HEK293 (cell line): ENCODE measurements around the gene MORN1.

Experiments
- CTCF ChIA-PET: fragments of 350-600 bp; formaldehyde crosslinking; extraction: SDS; loops from one replicate; lab custom pipeline; 2021; ENCODE audit warnings: antibody characterized with exemption; lab: Yijun Ruan, JAX
- POLR2A ChIA-PET: fragments of 300-600 bp; formaldehyde crosslinking; extraction: SDS; loops from one replicate; lab custom pipeline; 2020; ENCODE audit warnings: antibody characterized with exemption, inconsistent platforms; lab: Yijun Ruan, JAX
- H3K27ac ChIP-seq: fragments of 200-500 bp; sonication (Bioruptor generic); 2 replicates; pipeline ENCODE4 v1.5.1; 2014; ENCODE audit warnings: low read depth, low read length, control low read depth, inconsistent platforms; ENCODE audit errors: extremely low read depth
- H3K36me3 ChIP-seq, 2 experiments: fragments of 200-500 bp in 1 of 2; sonication (Bioruptor generic) in 1 of 2; 1 replicate in 1 of 2; 2 replicates in 1 of 2; pipeline ENCODE4 v1.5.1; 2014 to 2017; ENCODE audit warnings: inconsistent platforms in 2 of 2, low read length in 2 of 2; ENCODE audit not compliant: control insufficient read depth in 2 of 2, insufficient read depth in 1 of 2
- H3K4me1 ChIP-seq: fragments of 200-500 bp; sonication (Bioruptor generic); 2 replicates; pipeline ENCODE4 v1.5.1; 2014; ENCODE audit warnings: mild to moderate bottlenecking, low read length, inconsistent platforms; ENCODE audit not compliant: control insufficient read depth, insufficient read depth
- H3K4me3 ChIP-seq: 2 replicates; pipeline ENCODE4 v1.5.1; 2011; ENCODE audit warnings: low read depth, mild to moderate bottlenecking, control low read depth, low read length, moderate library complexity
- H3K9me3 ChIP-seq: fragments of 200-500 bp; sonication (Bioruptor generic); 2 replicates; pipeline ENCODE4 v1.5.1; 2014; ENCODE audit warnings: low read depth, low read length, inconsistent platforms; ENCODE audit not compliant: control insufficient read depth, insufficient read depth
- BCL11A ChIP-seq: fragments of 450-650 bp; formaldehyde crosslinking; IDR thresholded peaks from 2 replicates; pipeline ENCODE4 v1.5.1; 2016; ENCODE audit warnings: low read depth, missing biosample characterization, missing genetic modification characterization
- EGR2 ChIP-seq: fragments of 450-650 bp; formaldehyde crosslinking; IDR thresholded peaks from 2 replicates; pipeline ENCODE4 v1.5.1; 2016; ENCODE audit warnings: low read depth, missing biosample characterization, missing genetic modification characterization
- KLF1 ChIP-seq: fragments of 450-650 bp; formaldehyde crosslinking; IDR thresholded peaks from 2 replicates; pipeline ENCODE4 v1.5.1; 2016; ENCODE audit warnings: missing biosample characterization, missing genetic modification characterization
- KLF8 ChIP-seq: fragments of 450-650 bp; formaldehyde crosslinking; IDR thresholded peaks from 2 replicates; pipeline ENCODE4 v1.5.1; 2016; ENCODE audit warnings: missing biosample characterization, missing genetic modification characterization
- MZF1 ChIP-seq: fragments of 450-650 bp; formaldehyde crosslinking; IDR thresholded peaks from 2 replicates; pipeline ENCODE4 v1.5.1; 2017; ENCODE audit warnings: missing biosample characterization, missing genetic modification characterization, borderline replicate concordance
- SP3 ChIP-seq: fragments of 450-650 bp; formaldehyde crosslinking; IDR thresholded peaks from 2 replicates; pipeline ENCODE4 v1.5.1; 2016; ENCODE audit warnings: missing biosample characterization, missing genetic modification characterization
- TRIM28 ChIP-seq: IDR thresholded peaks from 2 replicates; pipeline ENCODE4 v1.6.1; 2011; ENCODE audit warnings: low read length, control low read depth, borderline replicate concordance
- TSHZ1 ChIP-seq: fragments of 450-650 bp; formaldehyde crosslinking; IDR thresholded peaks from 2 replicates; pipeline ENCODE4 v1.5.1; 2016; ENCODE audit warnings: missing biosample characterization, missing genetic modification characterization, borderline replicate concordance
- ZBTB21 ChIP-seq: fragments of 450-650 bp; formaldehyde crosslinking; IDR thresholded peaks from 2 replicates; pipeline ENCODE4 v1.5.1; 2017; ENCODE audit warnings: missing biosample characterization, missing genetic modification characterization
- ZFHX2 ChIP-seq: fragments of 450-650 bp; formaldehyde crosslinking; conservative IDR thresholded peaks from 2 replicates; pipeline ENCODE4 v1.5.1; 2016; ENCODE audit warnings: missing biosample characterization, missing genetic modification characterization
- ZFP3 ChIP-seq: fragments of 450-650 bp; formaldehyde crosslinking; IDR thresholded peaks from 2 replicates; pipeline ENCODE4 v1.5.1; 2016; ENCODE audit warnings: low read depth, missing biosample characterization, missing genetic modification characterization
- ZNF2 ChIP-seq: fragments of 450-650 bp; formaldehyde crosslinking; IDR thresholded peaks from 2 replicates; pipeline ENCODE4 v1.5.1; 2016; ENCODE audit warnings: missing biosample characterization, missing genetic modification characterization
- ZNF292 ChIP-seq: fragments of 450-650 bp; formaldehyde crosslinking; IDR thresholded peaks from 2 replicates; pipeline ENCODE4 v1.5.1; 2016; ENCODE audit warnings: low read depth, missing biosample characterization, missing genetic modification characterization, borderline replicate concordance
- ZNF350 ChIP-seq: fragments of 450-650 bp; formaldehyde crosslinking; IDR thresholded peaks from 2 replicates; pipeline ENCODE4 v1.5.0; 2017; ENCODE audit warnings: missing biosample characterization, mild to moderate bottlenecking, missing genetic modification characterization
- ZNF362 ChIP-seq: fragments of 450-650 bp; formaldehyde crosslinking; IDR thresholded peaks from 2 replicates; pipeline ENCODE4 v1.5.1; 2016; ENCODE audit warnings: missing biosample characterization, missing genetic modification characterization
- ZNF510 ChIP-seq: fragments of 450-650 bp; formaldehyde crosslinking; IDR thresholded peaks from 2 replicates; pipeline ENCODE4 v1.5.1; 2018; ENCODE audit warnings: mild to moderate bottlenecking, missing genetic modification characterization, missing biosample characterization; ENCODE audit not compliant: insufficient replicate concordance
- ZNF558 ChIP-seq: fragments of 450-650 bp; formaldehyde crosslinking; IDR thresholded peaks from 2 replicates; pipeline ENCODE4 v1.5.1; 2016; ENCODE audit warnings: missing biosample characterization, missing genetic modification characterization
- ZNF624 ChIP-seq: fragments of 450-650 bp; formaldehyde crosslinking; IDR thresholded peaks from 2 replicates; pipeline ENCODE4 v1.5.1; 2017; ENCODE audit warnings: missing biosample characterization, missing genetic modification characterization
- ZNF658 ChIP-seq: fragments of 450-650 bp; formaldehyde crosslinking; IDR thresholded peaks from 2 replicates; pipeline ENCODE4; 2016; ENCODE audit warnings: missing biosample characterization, missing genetic modification characterization
- ZNF777 ChIP-seq: fragments of 450-650 bp; formaldehyde crosslinking; IDR thresholded peaks from 2 replicates; pipeline ENCODE4 v1.5.1; 2017; ENCODE audit warnings: missing biosample characterization, missing genetic modification characterization, borderline replicate concordance
- TF ChIP-seq, protein P1 (sequence below): fragments of 450-650 bp; formaldehyde crosslinking; IDR thresholded peaks from 2 replicates; pipeline ENCODE4 v1.5.1; 2016; ENCODE audit warnings: missing biosample characterization, missing genetic modification characterization

MORN1 gene

DNA sequence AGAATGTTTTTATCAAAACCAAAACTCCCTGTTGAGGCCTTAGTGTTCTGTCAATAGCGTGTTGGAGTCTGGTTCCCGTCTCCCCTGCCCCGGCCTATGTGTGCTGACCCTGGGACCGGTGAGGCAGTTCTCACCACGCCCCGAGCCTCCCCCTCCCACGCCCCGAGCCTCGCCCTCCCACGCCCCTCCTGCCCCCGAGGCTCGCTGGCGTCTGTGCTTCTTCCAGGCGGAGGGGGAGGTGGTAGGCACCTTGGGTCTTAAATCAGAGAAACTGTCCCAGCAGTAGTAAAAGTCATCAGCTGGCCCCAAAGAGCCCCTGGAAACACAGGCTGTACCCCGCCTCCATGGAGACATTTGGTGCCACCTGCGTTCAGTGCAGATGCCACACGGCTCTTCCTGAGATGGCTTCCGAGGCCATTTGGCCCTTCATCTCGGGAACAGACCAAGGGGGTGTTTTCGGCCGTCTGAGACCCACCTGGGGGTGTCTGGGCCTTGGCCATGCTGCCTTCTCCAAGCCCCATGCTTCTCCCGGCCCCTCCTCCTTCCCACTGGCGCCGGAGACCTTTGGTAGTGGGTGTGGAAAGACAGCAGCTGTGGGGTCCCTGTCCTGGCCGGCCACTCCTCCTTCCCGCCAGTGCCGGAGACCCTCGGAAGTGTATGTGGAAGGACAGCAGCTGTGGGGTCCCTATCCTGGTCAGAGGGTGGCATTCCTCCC lies 118.5 kb downstream of the MORN1 start:
- ChIA-PET CTCF (no interaction called here), POLR2A (interaction anchor here (0.6 kb wide), 1 partner anchor 541 kb away, joined by 5 read pairs; no protein-coding TSS in a partner anchor)
- TF ChIP-seq ZFP3 (tag by site-specific recombination) (no peak), ZNF362 (tag by site-specific recombination) (no peak), EGR2 (peak; percentile 76), KLF8 (tag by site-specific recombination) (peak; percentile 81; the same call in 1 of the 2 replicates), KLF1 (tag by site-specific recombination) (peak; percentile 99), ZBTB21 (no peak), ZNF658 (tag by site-specific recombination) (no peak), ZNF558 (tag by site-specific recombination) (no peak), TSHZ1 (tag by site-specific recombination) (no peak), ZNF510 (tag by site-specific recombination) (no peak), ZFHX2 (peak; percentile 74), SP3 (tag by site-specific recombination) (no peak)
- Histone ChIP-seq H3K36me3 (peaks cover 0 to 24% of the 10 kb centered on the region in 2 experiments; a peak in 1 of 3 replicates), H3K4me3 (no peak overlapping the region), H3K27ac (no peak overlapping the region), H3K4me1 (peaks cover 18% of the 10 kb centered on the region), H3K9me3 (no peaks in the 10 kb centered on the region)

DNA sequence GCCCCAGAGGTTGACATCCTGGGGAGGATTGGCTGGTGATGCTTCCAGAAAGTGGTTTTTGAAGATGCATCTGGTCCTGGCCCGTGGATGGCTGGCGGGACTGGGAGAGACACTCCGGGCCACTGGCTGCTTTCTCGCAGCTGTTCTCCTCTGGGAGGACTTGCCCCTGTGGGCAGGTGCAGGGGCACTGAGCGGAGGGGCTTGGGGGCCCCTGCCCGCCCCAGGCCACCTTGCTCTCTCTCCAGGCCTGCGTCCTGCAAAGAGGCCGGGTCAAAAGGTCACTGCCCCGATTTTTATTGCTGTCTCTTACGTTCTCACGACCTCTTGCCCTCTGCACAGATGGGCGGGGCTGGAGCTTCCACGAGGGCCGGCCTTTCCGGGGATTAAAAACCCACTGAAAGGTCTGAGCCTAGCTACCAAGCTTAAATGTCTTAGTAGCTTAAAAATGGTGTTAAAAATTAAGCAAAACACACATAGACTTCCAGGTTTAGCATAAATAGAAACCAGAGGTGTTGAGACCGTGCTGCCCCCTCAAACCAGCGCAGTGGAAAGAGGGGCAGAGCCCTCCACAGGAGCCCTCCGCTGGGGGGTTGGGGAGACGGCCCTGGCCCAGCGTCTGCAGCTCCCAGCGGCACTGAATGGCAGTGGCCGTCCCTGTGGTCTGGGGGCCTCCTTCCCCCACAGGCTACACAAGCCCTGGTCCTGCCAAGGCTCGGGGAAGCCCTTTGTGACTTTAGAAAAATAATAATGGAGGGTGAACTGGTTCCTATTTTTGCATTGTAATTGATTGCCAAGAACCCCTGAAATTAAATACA lies 119.3 kb downstream of the MORN1 start:
- Histone ChIP-seq H3K36me3 (peaks cover 0 to 23% of the 10 kb centered on the region in 2 experiments; a peak in 1 of 3 replicates), H3K9me3 (no peaks in the 10 kb centered on the region), H3K4me1 (peaks cover 18% of the 10 kb centered on the region), H3K4me3 (no peak overlapping the region), H3K27ac (no peak overlapping the region)
- ChIA-PET POLR2A (interaction anchor here (0.6 kb wide), 1 partner anchor 541 kb away, joined by 5 read pairs; no protein-coding TSS in a partner anchor), CTCF (no interaction called here)
- no peak for TF ChIP-seq ZNF350
- TF ChIP-seq ZNF2 (tag by site-specific recombination): no peak
- TF ChIP-seq, protein P1, sequence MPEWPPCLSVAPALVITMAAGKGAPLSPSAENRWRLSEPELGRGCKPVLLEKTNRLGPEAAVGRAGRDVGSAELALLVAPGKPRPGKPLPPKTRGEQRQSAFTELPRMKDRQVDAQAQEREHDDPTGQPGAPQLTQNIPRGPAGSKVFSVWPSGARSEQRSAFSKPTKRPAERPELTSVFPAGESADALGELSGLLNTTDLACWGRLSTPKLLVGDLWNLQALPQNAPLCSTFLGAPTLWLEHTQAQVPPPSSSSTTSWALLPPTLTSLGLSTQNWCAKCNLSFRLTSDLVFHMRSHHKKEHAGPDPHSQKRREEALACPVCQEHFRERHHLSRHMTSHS (tag by site-specific recombination): no peak
- TF ChIP-seq ZNF292 (tag by site-specific recombination): no peak
- no peak for TF ChIP-seq MZF1 (tag by site-specific recombination)
- TF ChIP-seq ZNF777 (tag by site-specific recombination): no peak
- no peak for TF ChIP-seq TRIM28
- peak; percentile 64; the same call in 1 of the 2 replicates for TF ChIP-seq BCL11A (tag by site-specific recombination)
- TF ChIP-seq ZNF624 (tag by site-specific recombination): no peak
